Measurements from ENCODE around the gene PLOD1. TPM values are rescaled to one million over a fixed set of nuclear protein-coding genes. Genes with fewer than 3 reads are reported as not detected.

Gene PLOD1
- total and polyA plus RNA-seq, 2 of the 13 experiments (the other 11 are each of a cell fraction or from before 2014, with no cell fraction given) = 70.1 to 318 TPM

DNA sequence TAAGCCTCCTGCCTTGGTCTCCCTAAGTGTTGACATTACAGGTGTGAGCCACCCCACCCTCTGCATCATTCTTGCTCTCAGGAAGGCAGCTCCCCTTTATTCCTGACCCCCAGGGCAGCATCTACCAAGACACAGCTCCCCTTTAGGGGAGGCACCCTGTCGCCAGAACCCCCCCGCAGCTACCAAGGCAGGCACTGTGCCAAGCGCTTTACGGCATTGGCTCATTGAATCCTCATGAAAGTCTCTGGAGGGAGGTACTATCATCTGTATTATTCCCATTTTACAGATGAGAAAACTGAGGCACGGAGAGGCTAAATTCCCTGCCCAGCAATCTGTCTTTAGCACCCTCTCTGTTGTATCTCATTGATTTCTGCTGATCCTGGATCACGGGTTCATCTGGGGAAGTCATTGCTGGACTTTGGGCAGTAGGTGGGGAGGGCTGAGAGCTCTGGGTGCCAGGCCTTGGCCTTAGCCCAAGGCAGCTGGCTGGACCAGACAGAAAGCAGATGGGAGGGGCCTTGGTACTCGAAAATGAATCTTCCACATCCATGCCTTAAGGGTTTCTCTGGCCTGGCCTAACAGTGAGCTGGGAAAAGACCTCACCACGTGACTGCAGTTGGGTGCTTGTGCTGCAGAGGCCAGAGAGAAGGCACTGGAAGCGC lies 5.9 kb downstream of the PLOD1 start (continued):
- TF ChIP-seq PAXIP1 (CRISPR knock-in tag; conservative IDR thresholded peaks at IDR 0.05) = peak; percentile 77
- no peak for TF ChIP-seq ZNF274 (CRISPR knock-in tag; IDR thresholded peaks at IDR 0.05)
- TF ChIP-seq BRF2 (CRISPR knock-in tag; IDR thresholded peaks at IDR 0.05) = 0 out of 2 replicates have a peak, but pooled peaks have one; percentile 33
- peak; percentile 87 for TF ChIP-seq TFE3 (CRISPR knock-in tag; IDR thresholded peaks at IDR 0.05)
- peak; percentile 52; the same call in 1 of the 2 replicates for TF ChIP-seq ZNF24 (IDR thresholded peaks at IDR 0.05)
- TF ChIP-seq RCOR2 (CRISPR knock-in tag; IDR thresholded peaks at IDR 0.05) = peak; percentile 99
- TF ChIP-seq MED1 (CRISPR knock-in tag; IDR thresholded peaks at IDR 0.05) = peak; percentile 70; the same call in 1 of the 2 replicates
- TF ChIP-seq FOXK1 (CRISPR knock-in tag; IDR thresholded peaks at IDR 0.05; ENCODE audit: borderline replicate concordance, low read depth) = 0 out of 2 replicates have a peak, but pooled peaks have one; percentile 31
- 0 out of 4 replicates have a peak, but pooled peaks of 1 of the 2 experiments have one; percentile 6 for TF ChIP-seq MAFK (conservative IDR thresholded peaks at IDR 0.05 in 1 of 2, IDR thresholded peaks at IDR 0.05 in 1 of 2; ENCODE audit: low read length in 2 of 2)
- TF ChIP-seq, protein P1, sequence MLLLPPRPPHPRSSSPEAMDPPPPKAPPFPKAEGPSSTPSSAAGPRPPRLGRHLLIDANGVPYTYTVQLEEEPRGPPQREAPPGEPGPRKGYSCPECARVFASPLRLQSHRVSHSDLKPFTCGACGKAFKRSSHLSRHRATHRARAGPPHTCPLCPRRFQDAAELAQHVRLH (CRISPR knock-in tag; IDR thresholded peaks at IDR 0.05; ENCODE audit: borderline replicate concordance, low read depth) = peak; percentile 27
- no peak for TF ChIP-seq PHF20 (CRISPR knock-in tag; IDR thresholded peaks at IDR 0.05)
- peak; percentile 43 for TF ChIP-seq ARID5B (CRISPR knock-in tag; IDR thresholded peaks at IDR 0.05)
- peak; percentile 61; the same call in 1 of the 2 replicates for TF ChIP-seq ZNF614 (CRISPR knock-in tag; IDR thresholded peaks at IDR 0.05; ENCODE audit: borderline replicate concordance)
- peak in 1 of 2 experiments; percentile 31; a peak in 1 of 4 replicates for TF ChIP-seq NR2F1 (CRISPR knock-in tag; IDR thresholded peaks at IDR 0.05)
